ENCODE data around the gene NFKBIE.

GRCh38 chr6:44228031-44228430 is 37.3 kb downstream of the NFKBIE start:
- TF ChIP-seq POLR2AphosphoS5 (IDR thresholded peaks at IDR 0.05) (no peak), POLR2A (IDR thresholded peaks at IDR 0.05) (no peak)
